WI38 (cell line): Measurements from ENCODE around the gene GPR142.

Experiments
- H3K4me3 ChIP-seq: 2 replicates; pipeline ENCODE4 v1.5.1; 2011; ENCODE audit warnings: low read depth, mild to moderate bottlenecking, control low read depth, low read length
- CTCF ChIP-seq: IDR thresholded peaks from 2 replicates; pipeline ENCODE4 v1.5.1; 2012; ENCODE audit warnings: low read depth, mild to moderate bottlenecking, control low read depth, low read length

GPR142 gene

DNA sequence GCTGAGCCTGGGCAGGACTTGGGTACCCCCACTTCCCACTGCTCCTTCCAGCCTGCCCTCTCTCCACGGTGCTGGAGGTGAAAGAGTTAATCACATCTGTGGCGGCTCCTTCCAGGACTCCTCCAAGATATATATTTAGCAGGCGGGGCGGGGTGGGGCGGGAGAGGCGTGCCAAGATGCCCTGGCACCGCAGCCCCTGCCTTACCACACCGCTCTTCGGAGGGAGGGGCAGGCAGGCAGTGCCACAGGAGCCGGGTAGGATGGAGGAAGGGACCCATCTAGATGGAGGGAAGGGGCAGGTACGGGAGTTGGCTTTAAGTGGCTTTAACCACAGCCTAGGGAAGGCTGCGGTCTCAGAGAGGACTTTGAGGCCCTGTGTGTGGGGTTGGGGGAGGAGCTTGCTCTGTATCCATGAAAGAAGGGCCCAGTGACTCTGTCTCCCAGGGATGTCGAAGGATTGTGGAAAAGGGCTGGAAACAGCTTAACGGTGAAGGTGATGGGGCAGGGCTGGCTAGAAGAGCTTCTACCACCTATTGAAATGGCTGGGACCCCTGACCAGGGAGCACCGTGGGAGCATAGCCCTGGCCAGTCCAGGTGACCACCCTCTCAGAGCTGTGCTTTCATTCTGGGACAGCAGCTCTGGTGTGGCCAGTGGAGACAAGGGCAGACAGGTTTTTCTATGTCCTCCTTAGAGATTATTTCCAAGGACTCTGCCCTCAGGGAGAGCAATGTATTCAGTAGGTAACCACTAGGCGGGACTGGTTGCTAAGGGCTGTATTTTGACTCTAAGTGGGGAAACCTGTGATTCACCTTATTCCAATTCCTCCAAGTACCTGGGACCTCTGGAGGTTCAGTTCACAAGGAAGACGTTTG lies 13.0 kb downstream of the GPR142 start:
- H3K4me3 ChIP-seq: no peak overlapping the region
- no peak for TF ChIP-seq CTCF

GRCh38 chr17:74380959-74381808 lies 13.9 kb downstream of the GPR142 start:
- no peak for TF ChIP-seq CTCF
- no peak overlapping the region for H3K4me3 ChIP-seq

- TF ChIP-seq CTCF: no peak
- no peak overlapping the region for H3K4me3 ChIP-seq
These were observed 15.8 kb downstream of the GPR142 start for GRCh38 chr17:74383141-74383540.

DNA sequence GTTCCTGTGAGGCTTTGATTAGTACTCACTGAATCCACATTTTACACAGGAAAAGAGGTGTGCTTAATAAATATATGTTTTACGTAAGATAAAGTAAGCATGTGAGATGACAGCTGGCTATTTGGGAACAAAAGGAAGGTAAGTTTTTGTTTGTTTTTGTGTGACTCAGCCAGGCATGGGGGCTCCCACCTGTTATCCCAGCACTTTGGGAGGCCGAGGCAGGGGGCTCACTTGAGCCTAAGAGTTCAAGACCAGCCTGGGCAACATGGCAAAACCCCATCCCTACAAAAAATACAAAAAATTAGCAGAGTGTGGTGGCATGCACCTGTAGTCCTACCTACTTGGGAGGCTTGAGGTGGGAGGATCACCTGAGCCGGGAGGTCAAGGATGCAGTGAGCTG lies 17.9 kb downstream of the GPR142 start:
- H3K4me3 ChIP-seq: no peak overlapping the region
- no peak for TF ChIP-seq CTCF

DNA sequence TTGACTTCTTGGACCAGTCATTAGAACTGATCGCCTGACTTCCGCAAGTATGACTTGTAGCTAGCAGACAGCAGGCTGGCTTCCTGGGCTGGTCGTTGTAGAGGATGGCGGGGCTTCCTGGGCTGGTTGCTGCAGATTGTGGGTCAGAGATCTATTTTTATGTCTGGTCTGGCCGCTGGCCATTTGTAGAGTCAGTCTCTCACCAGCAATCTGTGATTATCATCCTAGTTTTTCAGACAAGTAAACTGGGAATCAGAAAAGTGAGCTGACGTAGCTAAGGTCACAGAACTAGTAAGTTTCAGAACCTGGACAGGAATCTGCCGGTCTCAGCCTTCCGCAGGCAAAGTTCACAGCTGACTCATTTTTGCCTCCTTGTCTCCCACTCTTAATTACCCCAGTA lies 19.1 kb downstream of the GPR142 start:
- no peak overlapping the region for H3K4me3 ChIP-seq
- TF ChIP-seq CTCF: no peak

DNA sequence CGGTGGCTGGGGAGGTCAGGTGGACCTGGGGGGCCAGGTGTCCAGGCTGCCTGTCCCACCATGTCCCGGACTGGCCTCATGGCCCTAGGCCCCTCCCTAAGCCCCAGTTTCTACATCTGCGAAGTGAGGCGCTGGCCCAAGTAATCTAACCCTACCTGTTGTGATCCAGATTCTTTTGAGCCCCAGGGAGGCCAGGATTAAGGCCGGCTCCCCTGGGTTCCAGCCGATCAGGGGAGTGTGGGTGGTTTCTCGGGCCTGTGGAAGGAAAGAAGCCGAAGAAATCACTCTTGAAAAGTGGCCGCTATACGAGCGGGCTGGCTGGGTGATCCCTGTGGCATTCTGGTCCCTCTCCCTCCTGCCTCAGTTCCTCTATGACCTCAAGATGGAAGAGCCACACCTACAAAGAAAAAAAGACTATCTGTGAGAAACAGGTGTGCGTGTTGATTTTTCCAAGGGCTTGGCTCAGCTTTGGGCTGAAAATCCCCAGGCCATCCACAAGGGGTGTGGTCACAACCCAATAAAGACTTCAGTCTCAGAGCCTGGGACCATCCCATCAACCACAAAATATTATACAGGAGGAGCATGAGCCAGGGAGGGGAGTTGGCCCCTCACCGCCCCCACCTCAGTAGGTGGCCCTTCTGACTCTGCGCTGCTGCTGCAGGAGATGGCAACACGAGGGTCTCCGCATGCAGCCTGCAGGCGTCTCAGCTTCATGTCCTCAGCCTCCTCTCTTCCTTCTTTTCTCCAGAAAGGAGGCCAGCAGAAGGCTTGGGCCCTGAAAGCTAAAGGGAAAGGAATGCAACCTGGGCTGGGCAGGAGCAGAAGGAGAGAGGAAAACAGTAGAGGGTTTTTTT lies 20.3 kb downstream of the GPR142 start:
- no peak for TF ChIP-seq CTCF
- no peak overlapping the region for H3K4me3 ChIP-seq
